CD4-positive, alpha-beta T cell (primary cell): Measurements from ENCODE around the gene CNTRL. TPM values are rescaled to one million over a fixed set of nuclear protein-coding genes. Genes with fewer than 3 reads are reported as not detected.

Experiments used
- ATAC-seq: fragments of 200-7000 bp; cut with Tn5 transposase; one replicate; pipeline ENCODE4 v1.10.0; 2022; ENCODE audit warnings: mild to moderate bottlenecking; ENCODE audit not compliant: poor library complexity
- CTCF ChIA-PET: fragments of 350-600 bp; sonication (Branson Sonifier 250); formaldehyde crosslinking; loops from one replicate; lab custom pipeline; 2021; ENCODE audit warnings: antibody characterized with exemption, inconsistent platforms; lab: Charles Lee
- POLR2A ChIA-PET: fragments of 350-600 bp; sonication (Branson Sonifier 250); formaldehyde crosslinking; loops from one replicate; lab custom pipeline; 2021; ENCODE audit warnings: antibody characterized with exemption, inconsistent platforms; lab: Charles Lee
- DNase-seq, 14 experiments: peaks; one replicate each; pipeline ENCODE4 v3.0.0-alpha.2; 2013 to 2020; ENCODE audit warnings: mixed read lengths in 2 of 14
- H3K27ac ChIP-seq, 2 donors: one replicate each; pipeline versions ENCODE4 v1.5.1 to v1.7.0; 2013; ENCODE audit warnings: low read length in 2 of 2, low read depth in 1 of 2, mild to moderate bottlenecking in 1 of 2
- H3K27me3 ChIP-seq, 2 experiments: 1 replicate in 1 of 2; 2 replicates in 1 of 2; pipeline versions ENCODE4 v1.6.1 to v1.7.0; 2013; ENCODE audit warnings: low read length in 2 of 2, control low read depth in 1 of 2, mild to moderate bottlenecking in 1 of 2, moderate library complexity in 1 of 2; ENCODE audit not compliant: insufficient read depth in 2 of 2, control insufficient read depth in 1 of 2
- H3K36me3 ChIP-seq: one replicate; pipeline ENCODE4 v1.6.1; 2013; ENCODE audit warnings: low read length, control low read depth; ENCODE audit not compliant: insufficient read depth
- H3K4me1 ChIP-seq: one replicate; pipeline ENCODE4 v1.6.1; 2013; ENCODE audit warnings: low read length, control low read depth; ENCODE audit not compliant: insufficient read depth
- H3K4me3 ChIP-seq: one replicate; pipeline ENCODE4 v1.5.1; 2013; ENCODE audit warnings: mild to moderate bottlenecking, low read length, moderate library complexity
- H3K9me3 ChIP-seq, 2 experiments: 1 replicate in 1 of 2; 2 replicates in 1 of 2; pipeline versions ENCODE4 v1.6.1 to v1.7.0; 2013; ENCODE audit warnings: low read length in 2 of 2, mild to moderate bottlenecking in 2 of 2, control low read depth in 1 of 2, moderate library complexity in 1 of 2; ENCODE audit not compliant: control insufficient read depth in 1 of 2, insufficient read depth in 1 of 2
- H3K27ac Mint-ChIP-seq: one replicate; pipeline ENCODE4 v1.8.0; 2020; ENCODE audit warnings: mixed read lengths
- H3K27me3 Mint-ChIP-seq: one replicate; pipeline ENCODE4 v1.8.0; 2021; ENCODE audit warnings: mixed read lengths
- H3K36me3 Mint-ChIP-seq: one replicate; pipeline ENCODE4 v1.8.0; 2021; ENCODE audit warnings: low read depth, mixed read lengths
- H3K4me1 Mint-ChIP-seq: one replicate; pipeline ENCODE4 v1.8.0; 2021; ENCODE audit warnings: low read depth, mixed read lengths
- H3K4me3 Mint-ChIP-seq: one replicate; pipeline ENCODE4 v1.8.0; 2020; ENCODE audit warnings: mild to moderate bottlenecking, mixed read lengths
- H3K9me3 Mint-ChIP-seq: one replicate; pipeline ENCODE4 v1.8.0; 2020; ENCODE audit warnings: mixed read lengths
- CTCF ChIP-seq: fragments of 200-600 bp; IDR thresholded peaks from one replicate; pipeline ENCODE4 v1.8.0; 2022; ENCODE audit warnings: antibody characterized with exemption, mild to moderate bottlenecking
- intact Hi-C, 2 experiments: fragments of 100-400 bp; cut with DNase I in 1 of 2; cut with micrococcal nuclease in 1 of 2; formaldehyde crosslinking; loops; one replicate each; pipeline versions ENCODE4 v1.15.1 to v1.9.0; 2023 to 2025; cut with DNase I, micrococcal nuclease
- total RNA-seq, 174 experiments: library from RNA in 2 of 174; stranded (reverse) in 2 of 174; gene quantifications; one replicate each; pipeline ENCODE4 v1.2.3 and lab custom pipeline; 2021 to 2026

Gene CNTRL
- total RNA-seq, 2 experiments from 2014 or later = 35.1 to 38.1 TPM

- TF ChIP-seq CTCF = no peak
- intact Hi-C loops = no loop called here
- H3K4me1 ChIP-seq = peaks cover 21% of the 10 kb centered on the region
- no peaks in the 10 kb centered on the region for H3K27me3 ChIP-seq
- ATAC-seq = no peak
- no peak overlapping the region for H3K27ac ChIP-seq
- ChIA-PET CTCF (no interaction called here), POLR2A (no interaction called here)
- no peak overlapping the region for H3K27ac Mint-ChIP-seq
- H3K27me3 Mint-ChIP-seq = no peaks in the 10 kb centered on the region
- H3K4me1 Mint-ChIP-seq = peaks cover 26% of the 10 kb centered on the region
- H3K36me3 Mint-ChIP-seq = peaks cover 6% of the 10 kb centered on the region
- peaks cover 3% of the 10 kb centered on the region for H3K9me3 Mint-ChIP-seq
- DNase-seq = no peak
- no peaks in the 10 kb centered on the region for H3K36me3 ChIP-seq
- H3K4me3 ChIP-seq = no peak overlapping the region
- H3K9me3 ChIP-seq = no peaks in the 10 kb centered on the region
- H3K4me3 Mint-ChIP-seq = no peak overlapping the region
Measured at GRCh38 chr9:121069396-121069795, 5.4 kb upstream of the CNTRL start.

GRCh38 chr9:121071370-121071755 lies 3.4 kb upstream of the CNTRL start:
- CTCF ChIA-PET = interaction anchor here (1.0 to 2.2 kb wide), 3 partner anchors 11 to 248 kb away, joined by 4 to 7 read pairs (median 5); no protein-coding TSS in a partner anchor
- Histone ChIP-seq H3K27me3 (no peaks in the 10 kb centered on the region), H3K4me3 (peak overlapping the region; percentile 58), H3K27ac (peak overlapping the region in 1 of 2 donors; percentile 18), H3K4me1 (peaks cover 25% of the 10 kb centered on the region), H3K9me3 (no peaks in the 10 kb centered on the region), H3K36me3 (no peaks in the 10 kb centered on the region)
- Mint-ChIP-seq H3K9me3 (peaks cover 3% of the 10 kb centered on the region), H3K4me3 (peak overlapping the region; percentile 99), H3K27ac (peak overlapping the region; percentile 98), H3K4me1 (peaks cover 44% of the 10 kb centered on the region), H3K27me3 (no peaks in the 10 kb centered on the region), H3K36me3 (peaks cover 18% of the 10 kb centered on the region)
- intact Hi-C loops = loop anchor here (5.0 kb wide), 3 partner anchors 89 to 204 kb away; no protein-coding TSS in a partner anchor
- ATAC-seq (no peak), DNase-seq (peak in 2 of 14 experiments; percentile 19 to 26)
- no peak for TF ChIP-seq CTCF
- POLR2A ChIA-PET = interaction anchor here (0.7 to 1.7 kb wide), 9 partner anchors 11 to 360 kb away, joined by 3 to 7 read pairs (median 3); partner anchors contain the start of gene RAB14

GRCh38 chr9:121071756-121072421 lies 2.9 kb upstream of the CNTRL start:
- H3K4me1 Mint-ChIP-seq = peaks cover 49% of the 10 kb centered on the region
- peak; percentile 56 for TF ChIP-seq CTCF
- intact Hi-C loops = loop anchor here (5.0 kb wide), 3 partner anchors 90 to 205 kb away; no protein-coding TSS in a partner anchor
- H3K27me3 Mint-ChIP-seq = no peaks in the 10 kb centered on the region
- DNase-seq = peak in 10 of 14 experiments; percentile 3 to 70 (median 11)
- peak; percentile 10 for ATAC-seq
- peaks cover 3% of the 10 kb centered on the region for H3K9me3 Mint-ChIP-seq
- Histone ChIP-seq H3K9me3 (no peaks in the 10 kb centered on the region), H3K4me1 (peaks cover 29% of the 10 kb centered on the region), H3K4me3 (peak overlapping the region; percentile 58), H3K36me3 (no peaks in the 10 kb centered on the region), H3K27ac (peak overlapping the region in 1 of 2 donors; percentile 18), H3K27me3 (no peaks in the 10 kb centered on the region)
- CTCF ChIA-PET = interaction anchor here (1.0 to 2.2 kb wide), 3 partner anchors 12 to 248 kb away, joined by 4 to 7 read pairs (median 5); no protein-coding TSS in a partner anchor
- H3K27ac Mint-ChIP-seq = peak overlapping the region; percentile 98
- POLR2A ChIA-PET = interaction anchor here (0.7 to 1.7 kb wide), 11 partner anchors 12 to 360 kb away, joined by 3 to 7 read pairs (median 4); partner anchors contain the start of genes FBXW2 and RAB14
- peak overlapping the region; percentile 99 for H3K4me3 Mint-ChIP-seq
- H3K36me3 Mint-ChIP-seq = peaks cover 18% of the 10 kb centered on the region
